Right lobe of liver (tissue), 6 donors: ENCODE data around the gene LDB1. TPM values are rescaled to one million over a fixed set of nuclear protein-coding genes. Genes with fewer than 3 reads are reported as not detected.

Source experiments
- ATAC-seq, 4 donors: fragments of 200-7000 bp; cut with Tn5 transposase; one replicate each; pipeline ENCODE4 v1.9.1; 2020; ENCODE audit warnings: mild to moderate bottlenecking in 4 of 4, moderate library complexity in 4 of 4
- DNase-seq, 3 donors: peaks; one replicate each; pipeline ENCODE4 v3.0.0-alpha.2; 2020
- H3K27ac ChIP-seq, 3 donors: fragments of 200-600 bp; one replicate each; pipeline ENCODE4 v1.8.0; 2022
- H3K27me3 ChIP-seq, 2 donors: fragments of 200-600 bp; one replicate each; pipeline ENCODE4 v1.8.0; 2022
- H3K36me3 ChIP-seq, 4 donors: fragments of 200-600 bp; sonication (generic) in 1 of 4; one replicate each; pipeline versions ENCODE4 v1.5.1 to v1.8.0; 2017 to 2022; ENCODE audit warnings: control low read depth in 1 of 4
- H3K4me1 ChIP-seq, 4 donors: fragments of 200-600 bp; sonication (generic) in 1 of 4; one replicate each; pipeline versions ENCODE4 v1.5.1 to v1.8.0; 2017 to 2022; ENCODE audit warnings: control low read depth in 1 of 4
- H3K4me3 ChIP-seq, 3 donors: fragments of 200-600 bp; one replicate each; pipeline ENCODE4 v1.8.0; 2022
- H3K9me3 ChIP-seq, 4 donors: fragments of 200-600 bp; sonication (generic) in 1 of 4; one replicate each; pipeline versions ENCODE4 v1.5.1 to v1.8.0; 2017 to 2022; ENCODE audit warnings: control low read depth in 1 of 4
- CTCF ChIP-seq, 4 donors: fragments of 200-600 bp in 3 of 4; fragments of 450-650 bp in 1 of 4; IDR thresholded peaks; one replicate each; pipeline versions ENCODE4 v1.5.1 to v1.8.0; 2016 to 2022; ENCODE audit warnings: antibody characterized with exemption in 4 of 4, mild to moderate bottlenecking in 2 of 4
- POLR2A ChIP-seq: fragments of 450-650 bp; IDR thresholded peaks from one replicate; pipeline ENCODE4 v1.6.1; 2017; ENCODE audit warnings: antibody characterized with exemption, mild to moderate bottlenecking
- WGBS: methylation state at CpG from one replicate; pipeline ENCODE4 v1.1.6; 2018; ENCODE audit warnings: low coverage, low lambda C conversion rate; ENCODE audit not compliant: insufficient coverage; ENCODE audit errors: missing lambda C conversion rate; 5-methylcytosine and 5-hydroxymethylcytosine counted together
- intact Hi-C, 2 donors: fragments of 100-400 bp; cut with DNase I; formaldehyde crosslinking; loops; one replicate each; pipeline versions ENCODE4 v1.11.2 to v1.14.1; 2022
- total RNA-seq, 6 experiments: library from RNA; depleted of rRNA in 2 of 6; stranded (reverse); fragments of >200 nt in 2 of 6; fragmentation: NEBNext Ultra II Directional in 3 of 6; extraction: Animal tissue kit (Norgen Biotek cat#: 25700) in 3 of 6; gene quantifications; one replicate each; pipeline versions ENCODE4 v1.1.0 to v1.2.4, GENCODE V29; 2016 to 2023
- donor health status: DM: no; HTN: yes; CAD: no.
- donor health status: DM: no; HTN: no; CAD: no.
- donor health status: DM: no; HTN: no; CAD: no.
- donor health status: DM: no; HTN: yes; CAD: no.
- donor health status: DM: no; HTN: yes; CAD: no.

LDB1 gene
- total RNA-seq, 6 experiments from 2014 or later: 11.2 to 14.7 (median 13.0) TPM

- TF ChIP-seq POLR2A (no peak), CTCF (IDR thresholded peaks at IDR 0.05) (no peak)
- DNase-seq (no peak), ATAC-seq (no peak)
- intact Hi-C loops: no loop called here
- Histone ChIP-seq H3K4me3 (no peak overlapping the region), H3K36me3 (no peaks in the 10 kb centered on the region), H3K27ac (no peak overlapping the region), H3K9me3 (no peaks in the 10 kb centered on the region), H3K4me1 (no peaks in the 10 kb centered on the region), H3K27me3 (no peaks in the 10 kb centered on the region)
- 71% methylated on average over 4 of the region's 8 CpGs for WGBS
Measured at GRCh38 chr10:102086196-102086595, 34.0 kb downstream of the LDB1 start.

- TF ChIP-seq CTCF (IDR thresholded peaks at IDR 0.05) (no peak), POLR2A (no peak)
- DNase-seq: no peak
- intact Hi-C loops: no loop called here
Measured at GRCh38 chr10:102085336-102085735, 34.8 kb downstream of the LDB1 start.

GRCh38 chr10:102083541-102083940 lies 36.6 kb downstream of the LDB1 start:
- intact Hi-C loops: no loop called here
- WGBS: 94% methylated on average over 3 of the region's 3 CpGs

More at GRCh38 chr10:102085336-102085735, 34.8 kb downstream of the LDB1 start:
- ATAC-seq: no peak
- Histone ChIP-seq H3K9me3 (no peaks in the 10 kb centered on the region), H3K4me1 (no peaks in the 10 kb centered on the region), H3K27me3 (no peaks in the 10 kb centered on the region), H3K27ac (no peak overlapping the region), H3K36me3 (no peaks in the 10 kb centered on the region), H3K4me3 (no peak overlapping the region)
- 57% methylated on average over 3 of the region's 3 CpGs for WGBS

GRCh38 chr10:102072673-102073527 lies 47.3 kb downstream of the LDB1 start:
- no peak overlapping the region for H3K27ac ChIP-seq
- TF ChIP-seq POLR2A (no peak), CTCF (IDR thresholded peaks at IDR 0.05) (peak; percentile 80 to 96 (median 91))
- intact Hi-C loops: loop anchor here in 1 of 2 donors (10.0 kb wide), 1 partner anchor 228 kb away; the partner anchor contains the start of gene KCNIP2
- no peaks in the 10 kb centered on the region for H3K36me3 ChIP-seq
- H3K9me3 ChIP-seq: no peaks in the 10 kb centered on the region
- ATAC-seq (peak; percentile 95 to 99 (median 96)), DNase-seq (peak; percentile 66 to 81 (median 73))
- WGBS: 67% methylated on average over 4 of the region's 4 CpGs
- no peaks in the 10 kb centered on the region for H3K4me1 ChIP-seq
- no peak overlapping the region for H3K4me3 ChIP-seq
- no peaks in the 10 kb centered on the region for H3K27me3 ChIP-seq

More at GRCh38 chr10:102083541-102083940, 36.6 kb downstream of the LDB1 start:
- Histone ChIP-seq H3K36me3 (no peaks in the 10 kb centered on the region), H3K4me3 (no peak overlapping the region), H3K27me3 (no peaks in the 10 kb centered on the region), H3K9me3 (no peaks in the 10 kb centered on the region), H3K27ac (no peak overlapping the region), H3K4me1 (no peaks in the 10 kb centered on the region)
- DNase-seq (no peak), ATAC-seq (no peak)
- no peak for TF ChIP-seq POLR2A
- TF ChIP-seq CTCF (IDR thresholded peaks at IDR 0.05): no peak
